SK-N-SH (cell line): Measurements from ENCODE around the gene SIRT2. TPM values are rescaled to one million over a fixed set of nuclear protein-coding genes. Genes with fewer than 3 reads are reported as not detected.

Experiments
- CTCF ChIA-PET: fragments of 300-600, 350-600 bp; formaldehyde crosslinking; extraction: SDS; loops from one replicate; lab custom pipeline; 2021; lab: Yijun Ruan, JAX
- POLR2A ChIA-PET: fragments of 350-600 bp; sonication (Branson Sonifier 250); formaldehyde crosslinking; extraction: SDS; loops from one replicate; lab custom pipeline; 2020; ENCODE audit warnings: antibody characterized with exemption, inconsistent platforms; lab: Yijun Ruan, JAX
- DNase-seq: peaks from one replicate; pipeline ENCODE4 v3.0.0; 2012
- H2AFZ ChIP-seq: fragments of 200-600 bp; sonication (generic); 2 replicates; pipeline ENCODE4 v1.8.1; 2016; ENCODE audit warnings: antibody characterized with exemption, mild to moderate bottlenecking, low read depth
- H3F3A ChIP-seq: fragments of 200-600 bp; sonication (generic); replicated peaks from 2 replicates; pipeline ENCODE3; 2016; ENCODE audit warnings: antibody characterized with exemption, mild to moderate bottlenecking; ENCODE audit not compliant: insufficient read depth
- H3K27ac ChIP-seq, 2 experiments: fragments of 200-500 bp in 1 of 2; fragments of 200-600 bp in 1 of 2; sonication (Bioruptor generic) in 1 of 2; sonication (generic), shearing (Covaris generic) in 1 of 2; 2 replicates each; pipeline versions ENCODE4 v1.5.1 to v1.6.1; 2014 to 2016; ENCODE audit warnings: low read depth in 2 of 2, inconsistent platforms in 1 of 2, low read length in 1 of 2, mild to moderate bottlenecking in 1 of 2, mixed read lengths in 1 of 2
- H3K27me3 ChIP-seq: fragments of 200-600 bp; sonication (generic), shearing (Covaris generic); 2 replicates; pipeline ENCODE4 v1.6.1; 2016; ENCODE audit warnings: mixed run types; ENCODE audit not compliant: insufficient read depth
- H3K36me3 ChIP-seq, 2 experiments: fragments of 200-500 bp in 1 of 2; fragments of 200-600 bp in 1 of 2; sonication (Bioruptor generic) in 1 of 2; sonication (generic) in 1 of 2; replicated peaks in 1 of 2; 2 replicates each; pipeline versions ENCODE3 to v1.5.1; 2014 to 2016; ENCODE audit warnings: low read length in 1 of 2, mild to moderate bottlenecking in 1 of 2; ENCODE audit not compliant: insufficient read depth in 2 of 2, control insufficient read depth in 1 of 2
- H3K4me1 ChIP-seq, 2 experiments: fragments of 200-500 bp in 1 of 2; fragments of 200-600 bp in 1 of 2; sonication (Bioruptor generic) in 1 of 2; sonication (generic), shearing (Covaris generic) in 1 of 2; 2 replicates each; pipeline versions ENCODE4 v1.5.1 to v1.6.1; 2014 to 2016; ENCODE audit warnings: low read depth in 1 of 2, low read length in 1 of 2, mixed run types in 1 of 2; ENCODE audit not compliant: insufficient read depth in 2 of 2, control insufficient read depth in 1 of 2
- H3K4me2 ChIP-seq: fragments of 200-600 bp; sonication (generic), shearing (Covaris generic); 2 replicates; pipeline ENCODE4 v1.6.1; 2017; ENCODE audit warnings: mixed run types
- H3K4me3 ChIP-seq, 2 experiments: fragments of 200-500 bp in 1 of 2; fragments of 200-600 bp in 1 of 2; sonication (Bioruptor generic) in 1 of 2; sonication (generic), shearing (Covaris generic) in 1 of 2; 2 replicates each; pipeline versions ENCODE4 v1.5.1 to v1.8.1; 2014 to 2016; ENCODE audit warnings: low read depth in 2 of 2, inconsistent platforms in 1 of 2, low read length in 1 of 2, mild to moderate bottlenecking in 1 of 2, mixed read lengths in 1 of 2, moderate library complexity in 1 of 2
- H3K79me2 ChIP-seq: fragments of 200-600 bp; sonication (generic); 2 replicates; pipeline ENCODE4 v1.8.1; 2017; ENCODE audit warnings: mild to moderate bottlenecking; ENCODE audit not compliant: insufficient read depth
- H3K9ac ChIP-seq: fragments of 200-600 bp; sonication (generic); 2 replicates; pipeline ENCODE4 v1.6.1; 2017; ENCODE audit warnings: mixed run types
- H3K9me2 ChIP-seq: fragments of 200-600 bp; sonication (generic); 2 replicates; pipeline ENCODE4 v1.6.1; 2017; ENCODE audit warnings: mixed run types
- H3K9me3 ChIP-seq: fragments of 200-600 bp; sonication (generic); 2 replicates; pipeline ENCODE4 v1.6.1; 2017; ENCODE audit warnings: mixed run types, mild to moderate bottlenecking, moderate library complexity
- H4K20me1 ChIP-seq: fragments of 200-600 bp; sonication (generic); 2 replicates; pipeline ENCODE4 v1.6.1; 2017; ENCODE audit warnings: mild to moderate bottlenecking, mixed run types; ENCODE audit not compliant: insufficient read depth
- ELF1 ChIP-seq: IDR thresholded peaks from 2 replicates; pipeline ENCODE4 v1.4.0; 2012
- EZH2phosphoT487 ChIP-seq: fragments of 200-600 bp; sonication (generic); IDR thresholded peaks from 2 replicates; pipeline ENCODE4 v1.6.1; 2017; ENCODE audit warnings: low read depth, mixed run types, mild to moderate bottlenecking, antibody characterized with exemption, moderate library complexity, borderline replicate concordance
- FOSL2 ChIP-seq: IDR thresholded peaks from 2 replicates; pipeline ENCODE4 v1.4.0; 2012; ENCODE audit warnings: low read depth, mild to moderate bottlenecking, moderate library complexity, borderline replicate concordance
- FOXJ3 ChIP-seq: sonication (generic); formaldehyde crosslinking; IDR thresholded peaks from 2 replicates; pipeline ENCODE4 v1.5.1; 2020; ENCODE audit warnings: mild to moderate bottlenecking, missing genetic modification reagents
- FOXM1 ChIP-seq: IDR thresholded peaks from 2 replicates; pipeline ENCODE4 v1.4.0; 2012; ENCODE audit warnings: low read depth, mild to moderate bottlenecking
- GATA2 ChIP-seq: sonication (generic); formaldehyde crosslinking; IDR thresholded peaks from 2 replicates; pipeline ENCODE4 v1.5.0; 2020; ENCODE audit warnings: mild to moderate bottlenecking, missing genetic modification reagents
- MEF2A ChIP-seq: IDR thresholded peaks from 2 replicates; pipeline ENCODE4 v1.4.0; 2012; ENCODE audit warnings: low read depth, borderline replicate concordance
- NRF1 ChIP-seq: IDR thresholded peaks from 2 replicates; pipeline ENCODE4 v1.6.1; 2012; ENCODE audit warnings: low read depth, mild to moderate bottlenecking, low read length
- PBX3 ChIP-seq: IDR thresholded peaks from 2 replicates; pipeline ENCODE4; 2012
- POLR2AphosphoS5 ChIP-seq: IDR thresholded peaks from 2 replicates; pipeline ENCODE4 v1.6.1; 2012; ENCODE audit warnings: low read depth, low read length
- RAD21 ChIP-seq: IDR thresholded peaks from 2 replicates; pipeline ENCODE4 v1.6.1; 2012; ENCODE audit warnings: mild to moderate bottlenecking, low read length
- RCOR1 ChIP-seq: fragments of 150-350 bp; IDR thresholded peaks from 2 replicates; pipeline ENCODE4 v1.6.1; 2017; ENCODE audit warnings: antibody characterized with exemption, low read length
- RFX5 ChIP-seq: IDR thresholded peaks from 2 replicates; pipeline ENCODE4 v1.6.1; 2012; ENCODE audit warnings: mild to moderate bottlenecking, improper control_type of control experiment, low read length
- SIN3A ChIP-seq: IDR thresholded peaks from 2 replicates; pipeline ENCODE4 v1.6.1; 2012; ENCODE audit warnings: low read depth, mild to moderate bottlenecking, low read length, moderate library complexity, borderline replicate concordance
- SMC3 ChIP-seq: IDR thresholded peaks from 2 replicates; pipeline ENCODE4 v1.6.1; 2012; ENCODE audit warnings: low read depth, low read length, improper control_type of control experiment
- TAF1 ChIP-seq: IDR thresholded peaks from 2 replicates; pipeline ENCODE4 v1.6.1; 2012; ENCODE audit warnings: low read depth, mild to moderate bottlenecking, low read length, moderate library complexity, borderline replicate concordance
- TCF12 ChIP-seq: IDR thresholded peaks from 2 replicates; pipeline ENCODE4 v1.4.0; 2012
- TEAD4 ChIP-seq: IDR thresholded peaks from 2 replicates; pipeline ENCODE4 v1.4.0; 2012; ENCODE audit warnings: mild to moderate bottlenecking, borderline replicate concordance; ENCODE audit not compliant: insufficient read depth
- WGBS: methylation state at CpG from one replicate; pipeline ENCODE4 v1.1.6; 2017; ENCODE audit warnings: low lambda C conversion rate; 5-methylcytosine and 5-hydroxymethylcytosine counted together
- polyA plus RNA-seq, 3 experiments: library from polyadenylated mRNA; depleted of rRNA; stranded (reverse); fragments of >200 nt; gene quantifications; 2 replicates each; pipeline ENCODE4 v1.2.3, GENCODE V29; 2012
- TF ChIP-seq, protein P1 (sequence below): IDR thresholded peaks from 2 replicates; pipeline ENCODE4 v1.4.0; 2012; ENCODE audit warnings: low read depth, borderline replicate concordance
- TF ChIP-seq, protein P2 (sequence below): fragments of 150-350 bp; IDR thresholded peaks from 2 replicates; pipeline ENCODE4 v1.6.1; 2017; ENCODE audit warnings: antibody characterized with exemption, low read length, low read depth, borderline replicate concordance
- TF ChIP-seq, protein P3 (sequence below): IDR thresholded peaks from 2 replicates; pipeline ENCODE4 v1.4.0; 2012; ENCODE audit warnings: low read depth

SIRT2 gene
- polyA plus RNA-seq, 1 of the 3 experiments (the other 2 are of a cell fraction): 39.3 TPM

- Histone ChIP-seq H3K9me3 (no peaks in the 10 kb centered on the region), H3K4me2 (no peak overlapping the region), H4K20me1 (peaks cover 70% of the 10 kb centered on the region), H3K4me1 (peaks cover 30 to 49% of the 10 kb centered on the region in 2 experiments; a peak in 3 of 4 replicates), H3K9me2 (no peaks in the 10 kb centered on the region), H3K36me3 (peaks cover 69 to 80% of the 10 kb centered on the region in 2 experiments), H3K27me3 (no peaks in the 10 kb centered on the region), H3K4me3 (no peak overlapping the region), H3F3A (peaks cover 79% of the 10 kb centered on the region), H3K79me2 (peaks cover 61% of the 10 kb centered on the region), H3K27ac (peak overlapping the region in 1 of 2 experiments; percentile 82; a peak in 3 of 4 replicates), H3K9ac (no peak overlapping the region; the same call in 1 of the 2 replicates), H2AFZ (no peak overlapping the region)
- DNase-seq: no peak
- no peak for TF ChIP-seq RFX5
- peak; percentile 26; the same call in 1 of the 2 replicates for TF ChIP-seq FOSL2
- TF ChIP-seq SIN3A: no peak
- no peak for TF ChIP-seq ELF1
- CTCF ChIA-PET: interaction anchor here (0.8 to 1.9 kb wide), 3 partner anchors 8 to 90 kb away, joined by 3 to 4 read pairs (median 3); partner anchors contain the start of genes MRPS12 and SARS2
- POLR2A ChIA-PET: interaction anchor here (1.6 kb wide), 1 partner anchor 8 kb away, joined by 6 read pairs; the partner anchor contains the start of gene ECH1
- 72% methylated on average over 28 of the region's 28 CpGs for WGBS
Measured at GRCh38 chr19:38839816-38840582, 59.4 kb downstream of the SIRT2 start.

- H3K9me2 ChIP-seq: no peaks in the 10 kb centered on the region
- H3K9ac ChIP-seq: peak overlapping the region; percentile 14; the same call in 1 of the 2 replicates
- ChIA-PET CTCF (interaction anchor here (0.8 to 1.9 kb wide), 4 partner anchors 8 to 91 kb away, joined by 3 to 4 read pairs (median 3); partner anchors contain the start of genes MRPS12 and SARS2), POLR2A (interaction anchor here (2.4 kb wide), 1 partner anchor 9 kb away, joined by 9 read pairs; no protein-coding TSS in a partner anchor)
- DNase-seq: no peak
- no peak overlapping the region for H3K4me3 ChIP-seq
- peak overlapping the region; percentile 47 to 82 for H3K27ac ChIP-seq
- H3F3A ChIP-seq: peaks cover 79% of the 10 kb centered on the region
- TF ChIP-seq MEF2A (no peak), RCOR1 (no peak), PBX3 (no peak), TEAD4 (no peak), TCF12 (no peak), POLR2AphosphoS5 (no peak; the same call in 1 of the 2 replicates), EZH2phosphoT487 (no peak), NRF1 (no peak), RAD21 (no peak), FOXM1 (no peak), SMC3 (no peak), GATA2 (CRISPR knock-in tag) (no peak), TAF1 (no peak), FOSL2 (no peak), FOXJ3 (CRISPR knock-in tag) (no peak)
- TF ChIP-seq, protein P1, sequence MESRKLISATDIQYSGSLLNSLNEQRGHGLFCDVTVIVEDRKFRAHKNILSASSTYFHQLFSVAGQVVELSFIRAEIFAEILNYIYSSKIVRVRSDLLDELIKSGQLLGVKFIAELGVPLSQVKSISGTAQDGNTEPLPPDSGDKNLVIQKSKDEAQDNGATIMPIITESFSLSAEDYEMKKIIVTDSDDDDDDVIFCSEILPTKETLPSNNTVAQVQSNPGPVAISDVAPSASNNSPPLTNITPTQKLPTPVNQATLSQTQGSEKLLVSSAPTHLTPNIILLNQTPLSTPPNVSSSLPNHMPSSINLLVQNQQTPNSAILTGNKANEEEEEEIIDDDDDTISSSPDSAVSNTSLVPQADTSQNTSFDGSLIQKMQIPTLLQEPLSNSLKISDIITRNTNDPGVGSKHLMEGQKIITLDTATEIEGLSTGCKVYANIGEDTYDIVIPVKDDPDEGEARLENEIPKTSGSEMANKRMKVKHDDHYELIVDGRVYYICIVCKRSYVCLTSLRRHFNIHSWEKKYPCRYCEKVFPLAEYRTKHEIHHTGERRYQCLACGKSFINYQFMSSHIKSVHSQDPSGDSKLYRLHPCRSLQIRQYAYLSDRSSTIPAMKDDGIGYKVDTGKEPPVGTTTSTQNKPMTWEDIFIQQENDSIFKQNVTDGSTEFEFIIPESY: no peak
- TF ChIP-seq, protein P2, sequence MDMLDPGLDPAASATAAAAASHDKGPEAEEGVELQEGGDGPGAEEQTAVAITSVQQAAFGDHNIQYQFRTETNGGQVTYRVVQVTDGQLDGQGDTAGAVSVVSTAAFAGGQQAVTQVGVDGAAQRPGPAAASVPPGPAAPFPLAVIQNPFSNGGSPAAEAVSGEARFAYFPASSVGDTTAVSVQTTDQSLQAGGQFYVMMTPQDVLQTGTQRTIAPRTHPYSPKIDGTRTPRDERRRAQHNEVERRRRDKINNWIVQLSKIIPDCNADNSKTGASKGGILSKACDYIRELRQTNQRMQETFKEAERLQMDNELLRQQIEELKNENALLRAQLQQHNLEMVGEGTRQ: no peak
- TF ChIP-seq, protein P3, sequence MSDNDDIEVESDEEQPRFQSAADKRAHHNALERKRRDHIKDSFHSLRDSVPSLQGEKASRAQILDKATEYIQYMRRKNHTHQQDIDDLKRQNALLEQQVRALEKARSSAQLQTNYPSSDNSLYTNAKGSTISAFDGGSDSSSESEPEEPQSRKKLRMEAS: no peak
- H3K4me2 ChIP-seq: peak overlapping the region; percentile 53; the same call in 1 of the 2 replicates
- H3K27me3 ChIP-seq: no peaks in the 10 kb centered on the region
- WGBS: 85% methylated on average over 12 of the region's 12 CpGs
- peaks cover 62% of the 10 kb centered on the region for H4K20me1 ChIP-seq
- no peaks in the 10 kb centered on the region for H3K9me3 ChIP-seq
- peaks cover 61 to 74% of the 10 kb centered on the region in 2 experiments for H3K36me3 ChIP-seq
- peaks cover 30 to 57% of the 10 kb centered on the region in 2 experiments; a peak in 3 of 4 replicates for H3K4me1 ChIP-seq
- no peak overlapping the region for H2AFZ ChIP-seq
- H3K79me2 ChIP-seq: peaks cover 53% of the 10 kb centered on the region
Measured at GRCh38 chr19:38838986-38839761, 60.2 kb downstream of the SIRT2 start.
